ENCODE data around the gene TRPM7.
"Not testable (repeated sequence)": the region's sequence is repeated elsewhere in the genome, so short reads cannot be mapped to it uniquely, and the experiment has no call there.

Gene TRPM7

GRCh38 chr15:50670115-50670514 is 16.5 kb downstream of the TRPM7 start:
- DNase-seq (ENCODE audit: low read depth in 2 of 2): no peak

DNA sequence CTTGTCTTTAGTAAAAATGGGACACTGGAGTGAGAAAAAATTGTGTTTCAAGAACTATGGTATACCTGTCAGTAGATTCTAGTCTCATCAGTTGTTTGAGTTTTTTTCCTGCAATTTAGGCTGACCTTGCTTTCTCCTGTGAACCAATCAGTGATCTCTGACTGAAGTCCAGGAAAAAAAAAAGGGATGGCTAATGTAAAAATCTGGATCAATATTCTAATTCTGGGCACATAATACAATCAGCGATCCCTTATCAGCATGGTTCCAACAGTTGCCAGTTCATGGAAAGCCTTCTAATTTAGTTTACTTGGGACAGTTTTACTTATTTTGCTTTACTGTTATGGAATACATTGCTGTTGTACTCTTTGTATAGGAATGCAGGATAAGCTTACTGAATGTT is 17.0 kb downstream of the TRPM7 start:
- DNase-seq (ENCODE audit: low read depth in 2 of 2): no peak

DNA sequence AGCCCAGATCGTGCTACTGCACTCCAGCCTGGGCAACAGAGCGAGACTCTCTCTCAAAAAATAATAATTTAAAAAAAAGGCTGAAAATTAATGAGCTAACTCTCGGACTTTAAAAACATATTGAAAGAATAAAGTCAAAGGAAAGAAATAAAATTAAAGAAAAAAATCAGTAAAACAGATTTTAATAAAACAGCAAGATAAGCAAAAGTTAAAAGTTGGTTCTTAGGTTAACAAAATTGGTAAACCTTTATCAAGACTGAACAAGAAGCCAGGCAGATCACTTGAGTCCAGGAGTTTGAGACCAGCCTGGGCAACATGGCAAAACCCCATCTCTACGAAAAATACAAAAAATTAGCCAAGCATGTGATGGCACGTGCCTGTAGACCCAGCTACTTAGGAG is 20.7 kb downstream of the TRPM7 start:
- DNase-seq (ENCODE audit: low read depth in 2 of 2): no peak

DNA sequence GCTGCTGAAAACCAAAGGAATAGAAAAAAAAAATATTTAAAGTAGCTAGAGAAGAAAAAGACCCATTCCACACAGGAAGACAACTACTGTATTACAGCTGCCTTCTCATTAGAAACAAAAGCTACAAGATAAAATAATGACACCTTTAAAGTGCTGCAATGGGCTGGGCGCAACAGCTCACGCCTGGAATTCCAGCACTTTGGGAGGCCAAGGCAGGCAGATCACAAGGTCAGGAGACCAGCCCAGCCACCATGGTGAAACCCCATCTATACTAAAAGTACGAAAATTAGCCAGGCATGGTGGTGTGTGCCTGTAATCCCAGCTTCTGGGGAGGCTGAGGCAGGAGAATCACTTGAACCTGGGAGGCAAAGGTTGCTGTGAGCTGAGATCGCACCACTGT is 31.0 kb downstream of the TRPM7 start:
- DNase-seq (ENCODE audit: low read depth in 2 of 2): no peak

DNA sequence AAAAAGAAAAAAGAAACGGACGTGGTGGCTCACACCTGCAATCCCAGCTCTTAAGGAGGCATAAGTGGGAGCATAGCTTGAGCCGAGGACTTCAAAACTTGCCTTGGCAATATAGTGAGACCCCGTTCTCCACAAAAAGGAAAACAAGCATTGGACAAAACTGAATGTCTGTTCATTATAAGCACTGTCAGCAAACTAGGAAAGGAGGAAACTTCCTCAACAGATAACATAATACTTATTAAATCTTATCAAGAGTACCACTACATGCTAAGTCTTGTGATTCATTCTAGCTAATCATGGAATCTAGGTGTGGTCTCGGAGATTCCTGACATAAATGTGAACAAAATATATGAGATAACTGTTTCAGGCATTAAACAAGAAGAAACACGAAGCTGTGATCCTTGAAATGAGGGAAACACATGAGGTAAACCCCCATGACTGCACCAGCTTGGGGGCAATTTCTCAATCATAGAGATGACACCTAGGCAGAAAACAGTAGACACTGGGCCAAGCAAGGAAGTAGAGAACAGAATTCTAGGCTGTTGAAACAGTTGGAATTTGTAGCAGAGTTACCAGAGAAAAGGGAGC is 33.3 kb downstream of the TRPM7 start:
- DNase-seq (ENCODE audit: low read depth in 2 of 2): no peak

GRCh38 chr15:50652671-50653070 is 33.9 kb downstream of the TRPM7 start:
- no peak for DNase-seq (ENCODE audit: low read depth in 2 of 2)

- no peak for DNase-seq (ENCODE audit: low read depth in 2 of 2)
Observed at GRCh38 chr15:50641318-50641717, 45.3 kb downstream of the TRPM7 start.

GRCh38 chr15:50636146-50636545 is 50.5 kb downstream of the TRPM7 start:
- no peak for DNase-seq (ENCODE audit: low read depth in 2 of 2)

DNA sequence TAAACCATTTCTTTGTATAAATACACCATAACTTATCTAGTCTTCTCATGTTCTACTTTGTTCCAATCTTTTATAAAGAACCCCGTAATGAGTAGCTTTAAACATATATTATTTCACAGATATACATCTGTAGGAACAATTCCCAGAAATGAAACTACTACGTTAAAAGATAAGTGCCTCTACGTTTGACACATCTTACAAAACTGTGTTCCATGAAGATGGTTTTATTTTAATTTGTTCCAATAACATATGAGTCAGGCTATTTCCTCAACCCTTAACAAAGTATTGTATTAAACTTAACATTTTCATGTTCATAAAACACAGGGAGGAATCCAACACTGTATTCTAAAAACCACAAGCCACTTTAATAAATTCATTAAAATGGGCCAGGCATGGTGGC is 52.9 kb downstream of the TRPM7 start:
- DNase-seq (ENCODE audit: low read depth in 2 of 2): no peak

DNA sequence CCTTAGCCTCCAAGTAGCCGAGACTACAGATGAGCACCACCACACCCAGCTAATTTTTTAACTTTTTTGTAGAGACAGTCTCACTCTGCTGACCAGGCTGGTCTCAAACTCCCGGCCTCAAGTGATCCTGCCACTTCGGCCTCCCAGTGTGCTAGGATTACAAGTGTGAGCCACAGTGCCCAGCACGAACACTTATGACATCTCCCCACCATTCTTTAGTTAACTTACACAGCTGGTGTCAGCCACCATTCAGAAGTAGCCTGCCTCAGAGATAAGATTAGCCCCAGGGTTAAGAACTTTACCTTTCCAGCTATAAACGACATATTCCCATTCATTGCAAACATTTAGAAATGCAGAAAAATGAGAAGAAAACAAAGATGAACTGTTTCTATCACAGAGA is 58.2 kb downstream of the TRPM7 start:
- no peak for DNase-seq (ENCODE audit: low read depth in 2 of 2)

DNA sequence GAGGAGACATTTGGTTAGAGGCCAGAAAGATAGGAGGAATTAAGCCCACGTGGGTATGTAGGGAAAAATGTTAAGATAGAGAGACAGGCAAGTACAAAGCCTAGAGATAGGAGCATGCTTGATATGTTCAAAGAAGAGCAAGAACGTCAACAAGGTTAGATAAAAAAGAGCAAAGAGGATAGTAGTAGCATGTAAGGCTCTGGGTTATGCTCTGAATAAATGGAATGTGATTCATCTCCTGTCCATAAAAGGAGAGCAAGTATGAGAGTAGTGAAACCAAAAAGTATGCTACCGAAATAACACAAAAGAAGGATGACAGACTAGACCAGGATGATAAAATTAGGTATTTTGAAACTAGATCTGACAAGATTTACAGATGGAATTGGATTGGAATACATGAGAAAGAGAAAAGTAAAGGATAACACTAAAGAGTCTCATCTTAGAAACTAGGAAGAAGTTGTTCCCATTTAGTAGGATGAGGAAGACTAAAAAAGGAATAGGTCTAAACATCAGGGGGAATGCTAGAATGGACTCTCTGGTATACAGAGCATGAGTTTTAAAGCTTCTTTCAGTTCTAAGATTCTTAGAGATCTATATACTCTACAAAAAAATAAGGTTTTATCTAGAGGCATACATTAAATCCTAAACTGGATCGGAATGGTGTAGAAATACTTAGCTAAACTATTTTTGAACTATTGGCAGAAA is 59.1 kb downstream of the TRPM7 start:
- no peak for DNase-seq (ENCODE audit: low read depth in 2 of 2)

GRCh38 chr15:50624616-50625168 is 61.9 kb downstream of the TRPM7 start:
- DNase-seq (ENCODE audit: low read depth in 2 of 2): no peak

DNA sequence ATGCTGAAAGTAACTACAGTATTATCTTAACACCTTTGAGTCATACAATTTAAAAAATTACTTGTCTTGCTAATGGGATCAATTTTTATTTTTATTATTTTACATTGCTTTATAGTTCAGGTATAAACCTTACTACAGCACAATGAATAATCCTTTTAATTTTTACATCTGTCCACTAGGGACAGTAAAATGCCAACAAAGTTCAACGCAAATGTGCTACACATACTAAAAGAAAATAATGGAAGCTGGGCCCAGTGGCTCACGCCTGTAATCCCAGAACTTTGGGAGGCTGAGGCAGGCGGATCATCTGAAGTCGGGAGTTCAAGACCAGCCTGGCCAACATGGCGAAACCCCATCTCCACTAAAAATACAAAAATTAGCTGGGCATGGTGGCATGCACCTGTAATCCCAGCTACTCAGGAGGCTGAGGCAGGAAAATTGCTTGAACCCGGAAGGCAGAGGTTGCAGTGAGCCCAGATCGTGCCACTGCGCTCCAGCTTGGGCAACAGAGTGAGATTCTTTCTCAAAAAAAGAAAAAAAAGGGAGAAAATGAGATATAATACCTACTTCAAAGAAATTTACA is 64.1 kb downstream of the TRPM7 start:
- DNase-seq (ENCODE audit: low read depth in 2 of 2): not testable (repeated sequence)

- DNase-seq (ENCODE audit: low read depth in 2 of 2): not testable (repeated sequence)
Observed at GRCh38 chr15:50616960-50617359, 69.6 kb downstream of the TRPM7 start.

DNA sequence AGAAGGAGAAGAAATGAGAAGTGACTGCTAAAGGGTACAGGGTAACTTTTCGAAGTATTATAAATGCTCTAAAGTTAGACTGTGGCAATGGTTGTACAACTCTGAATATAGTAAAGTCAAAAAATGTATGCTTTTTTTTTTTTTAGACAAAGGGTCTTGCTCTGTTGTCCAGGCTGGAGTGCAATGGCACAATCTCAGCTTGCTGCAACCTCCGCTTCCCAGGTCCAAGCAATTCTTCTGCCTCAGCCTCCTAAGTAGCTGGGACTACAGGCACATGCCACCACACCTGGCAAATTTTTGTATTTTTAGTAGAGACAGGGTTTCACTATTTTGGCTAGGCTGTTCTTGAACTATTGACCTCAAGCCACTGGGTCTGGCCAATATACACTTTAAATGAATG is 70.0 kb downstream of the TRPM7 start:
- not testable (repeated sequence) for DNase-seq (ENCODE audit: low read depth in 2 of 2)

- DNase-seq (ENCODE audit: low read depth in 2 of 2): no peak
Observed at GRCh38 chr15:50613600-50613999, 73.0 kb downstream of the TRPM7 start.

- no peak for DNase-seq (ENCODE audit: low read depth in 2 of 2)
Observed at GRCh38 chr15:50607129-50607528, 79.5 kb downstream of the TRPM7 start.

GRCh38 chr15:50605462-50605861 is 81.1 kb downstream of the TRPM7 start:
- DNase-seq (ENCODE audit: low read depth in 2 of 2): no peak

DNA sequence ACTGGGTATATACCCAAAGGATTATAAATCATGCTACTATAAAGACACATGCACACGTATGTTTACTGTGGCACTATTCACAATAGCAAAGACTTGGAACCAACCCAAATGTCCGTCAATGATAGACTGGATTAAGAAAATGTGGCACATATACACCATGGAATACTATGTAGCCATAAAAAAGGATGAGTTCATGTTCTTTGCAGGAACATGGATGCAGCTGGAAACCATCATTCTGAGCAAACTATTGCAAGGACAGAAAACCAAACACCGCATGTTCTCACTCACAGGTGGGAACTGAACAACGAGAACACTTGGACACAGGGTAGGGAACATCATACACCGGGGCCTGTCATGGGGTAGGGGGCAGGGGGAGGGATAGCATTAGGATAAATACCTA is 84.6 kb downstream of the TRPM7 start:
- DNase-seq (ENCODE audit: low read depth in 2 of 2): not testable (repeated sequence)

DNA sequence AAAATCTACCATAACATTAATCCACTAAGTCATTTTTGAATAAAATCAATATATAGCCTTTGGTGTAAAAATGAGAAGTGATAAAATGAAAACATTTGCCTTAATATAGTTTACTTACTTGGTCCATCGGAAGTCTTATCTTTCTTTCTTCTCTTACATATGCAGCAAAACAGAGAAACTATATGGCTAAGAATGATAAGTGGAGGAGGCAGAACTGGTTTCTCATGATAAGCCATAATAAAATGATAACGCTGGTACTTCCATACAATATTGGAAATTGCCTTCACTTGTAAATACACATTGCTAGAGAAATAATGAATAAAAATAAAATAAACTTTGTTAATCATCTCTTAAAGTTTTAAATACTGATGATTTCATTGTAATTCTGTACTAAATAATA is 92.3 kb downstream of the TRPM7 start:
- no peak for DNase-seq (ENCODE audit: low read depth in 2 of 2)

- no peak for DNase-seq (ENCODE audit: low read depth in 2 of 2)
Observed at GRCh38 chr15:50593761-50594160, 92.8 kb downstream of the TRPM7 start.

- no peak for DNase-seq (ENCODE audit: low read depth in 2 of 2)
Observed at GRCh38 chr15:50590288-50590687, 96.3 kb downstream of the TRPM7 start.

DNA sequence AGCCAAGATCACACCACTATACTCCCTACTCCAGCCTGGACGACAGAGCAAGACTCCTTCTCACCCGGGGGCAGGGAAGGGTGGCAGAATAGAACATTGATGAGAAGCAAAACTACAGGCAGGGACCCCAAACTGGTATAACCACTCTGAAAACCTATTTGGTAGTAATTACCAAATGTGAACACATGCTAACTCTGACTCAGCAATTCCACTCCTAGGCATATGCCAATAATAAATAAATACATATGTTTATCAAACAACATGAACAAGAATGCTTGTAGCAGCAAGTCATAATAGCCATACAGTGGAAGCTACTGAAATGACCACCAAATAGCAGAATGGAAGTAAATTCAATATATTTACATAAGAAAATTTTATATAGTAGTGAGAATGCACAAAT is 109.1 kb downstream of the TRPM7 start:
- no peak for DNase-seq (ENCODE audit: low read depth in 2 of 2)

All from activated CD8-positive, alpha-beta memory T cell treated with anti-CD3 and anti-CD28 coated beads for 4 hours (primary cell).